RWPE2 (cell line): Measurements from ENCODE around the gene SPIRE2.

Experiments
- ATAC-seq: fragments of 200-7000 bp; cut with Tn5 transposase; 3 replicates; pipeline ENCODE4 v1.9.1; 2021; ENCODE audit warnings: low read depth
- DNase-seq: peaks from one replicate; pipeline ENCODE4 v3.0.0-alpha.2; 2020; ENCODE audit warnings: low spot score
- H3K27ac ChIP-seq: fragments of 450-650 bp; 2 replicates; pipeline ENCODE4 v1.5.1; 2017; ENCODE audit warnings: mild to moderate bottlenecking; ENCODE audit not compliant: poor library complexity, severe bottlenecking
- H3K27me3 ChIP-seq: fragments of 250-450 bp; sonication (Bioruptor Pico); 2 replicates; pipeline ENCODE4 v1.5.1; 2021; ENCODE audit warnings: mild to moderate bottlenecking, moderate library complexity; ENCODE audit not compliant: insufficient read depth, poor library complexity, severe bottlenecking
- H3K36me3 ChIP-seq: fragments of 250-450 bp; sonication (Bioruptor Pico); 2 replicates; pipeline ENCODE4 v1.5.1; 2020; ENCODE audit warnings: low read depth, mild to moderate bottlenecking, moderate library complexity
- H3K4me1 ChIP-seq: fragments of 250-450 bp; sonication (Bioruptor Pico); 2 replicates; pipeline ENCODE4 v1.5.1; 2021; ENCODE audit warnings: mild to moderate bottlenecking, moderate library complexity; ENCODE audit not compliant: insufficient read depth, poor library complexity, severe bottlenecking
- H3K4me3 ChIP-seq: fragments of 250-450 bp; sonication (Bioruptor Pico); 2 replicates; pipeline ENCODE4 v1.5.1; 2021; ENCODE audit warnings: mild to moderate bottlenecking, moderate library complexity; ENCODE audit not compliant: severe bottlenecking
- H3K9me3 ChIP-seq: fragments of 250-450 bp; sonication (Bioruptor Pico); 2 replicates; pipeline ENCODE4 v1.5.1; 2021; ENCODE audit warnings: mild to moderate bottlenecking, moderate library complexity; ENCODE audit not compliant: severe bottlenecking
- CTCF ChIP-seq: fragments of 450-650 bp; IDR thresholded peaks from one replicate; pipeline ENCODE4 v1.5.1; 2017; ENCODE audit warnings: mild to moderate bottlenecking, moderate library complexity; ENCODE audit not compliant: poor library complexity, severe bottlenecking

The SPIRE2 gene

DNA sequence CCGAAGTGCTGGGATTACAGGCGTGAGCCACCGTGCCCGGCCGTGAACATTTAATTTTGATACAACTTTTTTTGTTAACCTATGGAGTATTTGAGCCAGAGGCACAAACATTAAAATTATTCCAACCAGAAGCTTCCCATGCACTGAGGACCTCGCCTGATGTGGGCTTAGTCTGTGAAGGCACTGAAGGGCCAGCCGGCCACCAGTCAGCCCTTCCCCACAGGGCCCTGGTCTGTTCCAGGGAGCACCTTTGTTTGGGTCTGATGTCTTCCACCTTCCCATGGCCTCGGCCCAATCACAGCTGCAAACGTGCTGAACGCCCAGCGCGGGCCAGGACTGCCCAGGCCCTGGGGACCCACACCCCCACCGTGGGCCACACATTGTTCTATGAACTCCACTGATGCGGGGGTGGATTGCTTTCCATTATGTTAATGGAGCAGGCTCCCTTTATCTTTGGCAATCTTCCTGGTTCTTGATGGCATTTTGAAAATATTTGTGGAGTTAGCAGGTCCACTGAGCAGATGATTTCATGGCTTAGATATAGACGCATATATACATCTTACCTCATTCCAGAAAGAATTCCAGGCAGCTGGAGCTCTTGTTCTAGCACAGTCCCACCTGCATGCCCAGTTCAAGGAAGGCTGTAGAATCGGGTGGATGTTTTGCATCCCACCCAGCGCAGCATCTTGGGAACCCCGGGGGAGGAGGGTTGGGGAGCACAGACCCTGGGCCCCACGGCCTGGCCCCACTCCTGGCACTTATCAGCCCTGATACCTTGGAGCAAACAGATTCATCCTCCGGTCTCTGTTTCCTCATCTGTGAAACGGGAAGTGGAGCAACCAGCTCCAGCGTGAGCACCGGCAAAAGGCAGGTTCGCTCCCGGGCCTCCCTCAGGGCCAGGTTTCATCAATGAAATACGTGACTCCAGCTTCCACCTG lies 14.5 kb downstream of the SPIRE2 start:
- Histone ChIP-seq H3K27ac (no peak overlapping the region), H3K4me3 (no peak overlapping the region), H3K4me1 (no peaks in the 10 kb centered on the region), H3K36me3 (no peaks in the 10 kb centered on the region), H3K9me3 (no peaks in the 10 kb centered on the region), H3K27me3 (no peaks in the 10 kb centered on the region)
- TF ChIP-seq CTCF, result no peak
- ATAC-seq (peak; percentile 59), DNase-seq (no peak)

DNA sequence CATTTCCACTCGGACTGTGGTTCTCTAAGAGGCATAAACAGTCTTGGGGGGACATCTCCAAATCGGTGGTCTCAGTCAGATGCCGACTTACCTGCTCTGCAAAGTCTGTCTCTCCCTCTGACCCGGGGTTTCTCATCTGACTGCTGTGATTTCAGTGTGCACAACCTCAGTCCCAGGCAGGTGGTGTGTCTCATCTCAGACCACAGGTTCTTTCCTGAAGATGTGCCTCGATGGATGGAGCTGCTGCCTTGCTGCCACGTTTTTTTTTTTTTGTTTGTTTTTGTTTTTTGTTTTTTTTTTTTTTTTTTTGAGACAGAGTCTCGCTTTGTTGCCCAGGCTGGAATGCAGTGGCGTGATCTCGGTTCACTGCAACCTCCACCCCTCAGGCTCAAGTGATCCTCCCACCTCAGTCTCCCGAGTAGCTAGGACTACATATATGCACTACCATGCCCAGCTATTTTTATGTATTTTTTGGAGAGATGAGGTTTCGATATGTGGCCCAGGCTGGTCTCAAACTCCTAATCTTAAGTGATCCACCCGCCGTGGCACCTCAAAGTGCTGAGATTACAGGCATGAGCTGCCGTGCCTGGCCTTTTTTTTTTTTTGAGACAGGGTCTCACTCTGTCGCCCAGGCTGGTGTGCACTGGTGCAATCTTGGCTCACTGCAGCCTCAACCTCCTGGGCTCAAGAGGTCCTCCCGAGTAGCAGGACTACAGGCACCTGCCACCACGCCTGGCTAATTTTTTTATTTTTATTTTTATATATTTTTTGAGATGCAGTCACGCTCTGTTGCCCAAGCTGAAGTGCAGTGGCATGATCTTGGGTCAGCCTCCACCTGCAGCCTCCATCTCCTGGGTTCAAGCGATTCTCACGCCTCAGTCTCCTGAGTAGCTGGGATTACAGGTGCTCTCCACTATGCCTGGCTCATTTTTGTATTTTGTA lies 15.4 kb downstream of the SPIRE2 start:
- DNase-seq (no peak), ATAC-seq (no peak)
- Histone ChIP-seq H3K27ac (no peak overlapping the region), H3K4me1 (no peaks in the 10 kb centered on the region), H3K9me3 (no peaks in the 10 kb centered on the region), H3K36me3 (no peaks in the 10 kb centered on the region), H3K27me3 (no peaks in the 10 kb centered on the region), H3K4me3 (no peak overlapping the region)
- no peak for TF ChIP-seq CTCF

DNA sequence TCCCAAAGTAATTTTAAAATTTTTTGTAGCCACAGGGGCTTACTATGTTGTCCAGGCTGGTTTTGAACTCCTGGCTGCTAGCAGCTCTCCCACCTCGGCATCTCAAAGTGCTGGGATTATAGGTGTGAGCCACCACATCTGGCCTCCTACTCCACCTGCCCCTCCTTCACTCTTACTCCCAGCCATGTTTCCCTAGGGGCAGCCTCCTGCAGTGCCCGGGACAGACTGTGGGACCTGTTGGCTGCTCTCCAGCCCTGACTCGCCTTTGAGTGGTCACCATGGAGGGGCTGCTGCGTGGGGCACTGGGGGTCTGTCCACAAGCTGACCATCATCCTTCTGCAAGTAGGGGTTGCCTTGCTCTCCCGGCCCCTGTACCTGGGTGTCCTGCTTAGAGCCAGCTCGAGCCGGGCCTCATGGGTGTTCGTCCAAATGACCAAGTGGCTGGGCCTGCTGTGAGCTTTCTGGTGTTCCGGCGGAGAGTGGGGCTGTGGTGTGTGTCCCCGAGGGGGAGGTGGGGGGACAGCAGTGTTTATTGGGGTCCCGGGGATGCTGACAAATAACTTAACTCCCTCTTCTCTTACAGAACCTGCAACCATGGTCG lies 16.6 kb downstream of the SPIRE2 start:
- H3K27me3 ChIP-seq, result no peaks in the 10 kb centered on the region
- H3K4me3 ChIP-seq, result no peak overlapping the region
- no peaks in the 10 kb centered on the region for H3K36me3 ChIP-seq
- TF ChIP-seq CTCF, result no peak
- ATAC-seq, result no peak
- H3K4me1 ChIP-seq, result no peaks in the 10 kb centered on the region
- no peaks in the 10 kb centered on the region for H3K9me3 ChIP-seq
- no peak overlapping the region for H3K27ac ChIP-seq
- DNase-seq, result no peak

GRCh38 chr16:89845417-89845816 lies 17.1 kb downstream of the SPIRE2 start:
- Histone ChIP-seq H3K4me3 (no peak overlapping the region), H3K9me3 (no peaks in the 10 kb centered on the region), H3K27me3 (no peaks in the 10 kb centered on the region), H3K27ac (no peak overlapping the region), H3K36me3 (no peaks in the 10 kb centered on the region), H3K4me1 (no peaks in the 10 kb centered on the region)
- TF ChIP-seq CTCF, result no peak
- no peak for DNase-seq
- no peak for ATAC-seq
